Endothelial cell of umbilical vein (primary cell): ENCODE results near the gene CD80. TPM values are rescaled to one million over a fixed set of nuclear protein-coding genes. Genes with fewer than 3 reads are reported as not detected.

ENCODE experiments used
- BruUV-seq: library from RNA; stranded (reverse); fragments of 400-500 nt; replicated peaks from 2 replicates; lab custom pipeline; 2021; lab: Mats Ljungman, UMichigan
- CTCF ChIA-PET: fragments of 300-600, 350-600 bp; sonication (Branson Sonifier 250); formaldehyde crosslinking; loops from one replicate; lab custom pipeline; 2021; ENCODE audit warnings: antibody characterized with exemption, inconsistent platforms; lab: Charles Lee
- POLR2A ChIA-PET: fragments of 300-600, 350-600 bp; sonication (Branson Sonifier 250); formaldehyde crosslinking; loops from one replicate; lab custom pipeline; 2021; ENCODE audit warnings: antibody characterized with exemption, inconsistent platforms; lab: Charles Lee
- DNase-seq: peaks from one replicate; pipeline ENCODE4 v3.0.0-alpha.2; 2011; ENCODE audit warnings: low read depth, low spot score
- FAIRE-seq: peaks from 2 replicates; lab custom pipeline; 2011; peaks lifted over from hg19 to GRCh38; lab: Jason Lieb, UNC
- H2AFZ ChIP-seq: 2 replicates; pipeline ENCODE4 v1.6.0; 2012; ENCODE audit warnings: low read depth, low read length, control low read depth, inconsistent platforms
- H3K27ac ChIP-seq: 2 replicates; pipeline ENCODE4 v1.5.1; 2011; ENCODE audit warnings: low read depth, mild to moderate bottlenecking, control low read depth, low read length, moderate library complexity; ENCODE audit not compliant: insufficient read depth
- H3K27me3 ChIP-seq, 2 experiments: 2 replicates each; pipeline versions ENCODE4 v1.6.0 to v1.6.1; 2011; ENCODE audit warnings: low read length in 2 of 2, mixed read lengths in 1 of 2; ENCODE audit not compliant: control insufficient read depth in 2 of 2, insufficient read depth in 2 of 2
- H3K36me3 ChIP-seq, 2 experiments: 2 replicates in 1 of 2; 3 replicates in 1 of 2; pipeline ENCODE4 v1.5.1; 2011; ENCODE audit warnings: low read length in 2 of 2, mild to moderate bottlenecking in 1 of 2, moderate library complexity in 1 of 2; ENCODE audit not compliant: control insufficient read depth in 2 of 2, insufficient read depth in 2 of 2; ENCODE audit errors: extremely low read depth in 1 of 2
- H3K4me1 ChIP-seq: 3 replicates; pipeline ENCODE4 v1.5.1; 2011; ENCODE audit warnings: mild to moderate bottlenecking, low read length; ENCODE audit not compliant: control insufficient read depth, insufficient read depth; ENCODE audit errors: extremely low read depth
- H3K4me2 ChIP-seq: 2 replicates; pipeline ENCODE4 v1.6.1; 2011; ENCODE audit warnings: low read length, control low read depth, mixed read lengths; ENCODE audit not compliant: insufficient read depth
- H3K4me3 ChIP-seq, 3 experiments: fragments of 200-600 bp in 1 of 3; sonication (generic), shearing (Covaris generic) in 1 of 3; replicated peaks in 1 of 3; 2 replicates each; pipeline ENCODE4 v1.5.1; 2011 to 2016; ENCODE audit warnings: control low read depth in 3 of 3, low read length in 3 of 3, mild to moderate bottlenecking in 2 of 3, inconsistent platforms in 1 of 3, low read depth in 1 of 3, moderate library complexity in 1 of 3; ENCODE audit not compliant: insufficient read depth in 1 of 3
- H3K79me2 ChIP-seq: 2 replicates; pipeline ENCODE4 v1.6.0; 2012; ENCODE audit warnings: low read length, inconsistent platforms; ENCODE audit not compliant: control insufficient read depth, insufficient read depth
- H3K9ac ChIP-seq: replicated peaks from 2 replicates; pipeline ENCODE3; 2011; ENCODE audit warnings: low read length, control low read depth; ENCODE audit not compliant: insufficient read depth; ENCODE audit errors: extremely low read depth
- H3K9me1 ChIP-seq: replicated peaks from 3 replicates; pipeline ENCODE4 v1.6.0; 2011; ENCODE audit warnings: mild to moderate bottlenecking, low read length; ENCODE audit not compliant: control insufficient read depth, insufficient read depth; ENCODE audit errors: extremely low read depth
- H3K9me3 ChIP-seq: replicated peaks from 2 replicates; pipeline ENCODE4 v1.5.1; 2012; ENCODE audit warnings: low read length, inconsistent platforms; ENCODE audit not compliant: control insufficient read depth, insufficient read depth
- H4K20me1 ChIP-seq: replicated peaks from 2 replicates; pipeline ENCODE3; 2011; ENCODE audit warnings: mild to moderate bottlenecking, low read length; ENCODE audit not compliant: control insufficient read depth, insufficient read depth; ENCODE audit errors: extremely low read depth
- EZH2 ChIP-seq: IDR thresholded peaks from 2 replicates; pipeline ENCODE4 v1.6.1; 2012; ENCODE audit warnings: borderline replicate concordance, low read depth, mild to moderate bottlenecking, moderate library complexity, low read length, inconsistent platforms; ENCODE audit not compliant: severe bottlenecking
- FOS ChIP-seq: IDR thresholded peaks from 2 replicates; pipeline ENCODE4 v1.6.1; 2011; ENCODE audit warnings: mild to moderate bottlenecking, low read length, moderate library complexity, borderline replicate concordance; ENCODE audit not compliant: insufficient read depth
- GATA2 ChIP-seq: IDR thresholded peaks from 2 replicates; pipeline ENCODE4 v1.7.0; 2011; ENCODE audit warnings: low read depth, mild to moderate bottlenecking, moderate library complexity, mixed read lengths, low read length; ENCODE audit not compliant: insufficient read length, insufficient read depth
- JUN ChIP-seq: IDR thresholded peaks from 2 replicates; pipeline ENCODE4 v1.6.1; 2011; ENCODE audit warnings: borderline replicate concordance, low read depth; ENCODE audit not compliant: insufficient read length, insufficient read depth
- MAX ChIP-seq: IDR thresholded peaks from 2 replicates; pipeline ENCODE4 v1.6.1; 2011; ENCODE audit not compliant: insufficient read depth, insufficient read length
- MYC ChIP-seq: IDR thresholded peaks from one replicate; pipeline ENCODE4 v1.6.1; 2011; ENCODE audit warnings: mild to moderate bottlenecking, low read depth, low read length
- POLR2A ChIP-seq: IDR thresholded peaks from 2 replicates; pipeline ENCODE4 v1.6.1; 2012; ENCODE audit warnings: low read depth, mild to moderate bottlenecking, control low read depth, low read length
- POLR2AphosphoS5 ChIP-seq: IDR thresholded peaks from 2 replicates; pipeline ENCODE4 v1.6.1; 2012; ENCODE audit warnings: low read depth, mild to moderate bottlenecking, control low read depth, low read length, moderate library complexity; ENCODE audit not compliant: insufficient read depth
- dilution Hi-C: fragments of 300-500 bp; cut with MboI; formaldehyde crosslinking; loops from one replicate; pipeline ENCODE4 v1.15.0; 2019; ENCODE audit warnings: low sequenced_read_pairs; ENCODE audit not compliant: extremely low pct_ligation_motif_present
- intact Hi-C: fragments of 100-400 bp; cut with micrococcal nuclease; formaldehyde crosslinking; loops from one replicate; pipeline ENCODE4 v1.10.0; 2022
- polyA plus RNA-seq, 4 experiments: library from polyadenylated mRNA; depleted of rRNA in 3 of 4; stranded (reverse) in 3 of 4; unstranded in 1 of 4; fragments of >200 nt; gene quantifications; 2 replicates each; pipeline versions ENCODE4 v1.2.1 to v1.2.3, GENCODE V29; 2011 to 2012; ENCODE audit warnings: missing spikeins in 1 of 4
- total RNA-seq: library from RNA; stranded (reverse); gene quantifications from 2 replicates; pipeline ENCODE4 v1.2.3, GENCODE V29; 2021
- TF ChIP-seq, protein P1 (sequence below), 2 donors: IDR thresholded peaks; 1 replicate in 1 of 2; 2 replicates in 1 of 2; pipeline ENCODE4 v1.5.1; 2011; ENCODE audit warnings: low read length in 2 of 2, mild to moderate bottlenecking in 2 of 2, moderate library complexity in 2 of 2, control low read depth in 1 of 2, inconsistent platforms in 1 of 2, low read depth in 1 of 2; ENCODE audit not compliant: insufficient read depth in 1 of 2; ENCODE audit errors: extremely low read depth in 1 of 2

Gene CD80
- total and polyA plus RNA-seq, 2 donors (not counting 3 experiments of a cell fraction or from before 2014, with no cell fraction given): not detected

DNA sequence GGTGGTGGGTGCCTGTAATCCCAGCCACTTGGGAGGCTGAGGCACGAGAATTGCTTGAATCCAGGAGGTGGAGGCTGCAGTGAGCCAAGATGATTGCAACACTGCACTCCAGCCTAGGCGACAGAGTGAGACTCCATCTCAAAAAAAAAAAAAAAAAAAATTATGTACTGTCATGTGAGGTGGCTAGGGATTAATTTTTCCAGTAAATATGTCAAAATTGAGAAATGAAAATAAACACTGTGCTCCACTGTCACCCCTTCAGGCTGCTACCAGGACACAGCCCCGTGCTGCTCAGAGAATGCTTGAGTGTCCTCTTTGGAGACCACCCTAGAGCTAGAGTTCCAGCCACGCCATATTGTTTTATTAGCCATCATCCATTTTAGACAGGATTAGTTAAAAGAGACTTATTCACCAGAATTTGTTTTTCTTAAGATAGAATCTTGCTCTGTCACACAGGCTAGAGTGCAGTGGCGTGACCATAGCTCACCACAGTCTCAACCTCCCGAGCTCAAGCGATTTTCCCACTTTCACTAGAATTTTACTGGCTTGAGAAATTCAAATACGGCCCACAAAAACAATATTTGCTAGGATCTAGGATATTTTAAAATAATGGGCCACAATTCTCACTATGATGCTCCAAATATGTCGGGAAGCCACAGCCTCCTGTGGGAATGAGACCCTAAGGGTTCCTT, 642 bp downstream of the CD80 start:
- H3K27me3 ChIP-seq: peaks cover 0 to 13% of the 10 kb centered on the region in 2 experiments
- POLR2A ChIA-PET: no interaction called here
- H3K36me3 ChIP-seq: no peaks in the 10 kb centered on the region
- no peak for DNase-seq
- BruUV-seq: no TSS peak
- H2AFZ ChIP-seq: no peak overlapping the region
- intact Hi-C loops: loop anchor here (10.0 kb wide), 1 partner anchor 284 kb away; no protein-coding TSS in a partner anchor
- no peak overlapping the region for H3K4me3 ChIP-seq
- no peak overlapping the region for H3K27ac ChIP-seq
- CTCF ChIA-PET: interaction anchor here (1.0 to 1.5 kb wide), 2 partner anchors 58 to 122 kb away, joined by 3 read pairs; no protein-coding TSS in a partner anchor
- no peak for FAIRE-seq
- no peaks in the 10 kb centered on the region for H3K9me3 ChIP-seq
- no peaks in the 10 kb centered on the region for H4K20me1 ChIP-seq
- no peaks in the 10 kb centered on the region for H3K79me2 ChIP-seq
- no peaks in the 10 kb centered on the region for H3K9me1 ChIP-seq
- no peak overlapping the region for H3K9ac ChIP-seq
- TF ChIP-seq POLR2A: no peak
- no peak for TF ChIP-seq MAX
- TF ChIP-seq MYC: no peak
- TF ChIP-seq EZH2: no peak
- no peak for TF ChIP-seq POLR2AphosphoS5
- TF ChIP-seq GATA2: no peak
- TF ChIP-seq JUN: no peak
- no peak for TF ChIP-seq FOS
- TF ChIP-seq, protein P1, sequence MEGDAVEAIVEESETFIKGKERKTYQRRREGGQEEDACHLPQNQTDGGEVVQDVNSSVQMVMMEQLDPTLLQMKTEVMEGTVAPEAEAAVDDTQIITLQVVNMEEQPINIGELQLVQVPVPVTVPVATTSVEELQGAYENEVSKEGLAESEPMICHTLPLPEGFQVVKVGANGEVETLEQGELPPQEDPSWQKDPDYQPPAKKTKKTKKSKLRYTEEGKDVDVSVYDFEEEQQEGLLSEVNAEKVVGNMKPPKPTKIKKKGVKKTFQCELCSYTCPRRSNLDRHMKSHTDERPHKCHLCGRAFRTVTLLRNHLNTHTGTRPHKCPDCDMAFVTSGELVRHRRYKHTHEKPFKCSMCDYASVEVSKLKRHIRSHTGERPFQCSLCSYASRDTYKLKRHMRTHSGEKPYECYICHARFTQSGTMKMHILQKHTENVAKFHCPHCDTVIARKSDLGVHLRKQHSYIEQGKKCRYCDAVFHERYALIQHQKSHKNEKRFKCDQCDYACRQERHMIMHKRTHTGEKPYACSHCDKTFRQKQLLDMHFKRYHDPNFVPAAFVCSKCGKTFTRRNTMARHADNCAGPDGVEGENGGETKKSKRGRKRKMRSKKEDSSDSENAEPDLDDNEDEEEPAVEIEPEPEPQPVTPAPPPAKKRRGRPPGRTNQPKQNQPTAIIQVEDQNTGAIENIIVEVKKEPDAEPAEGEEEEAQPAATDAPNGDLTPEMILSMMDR (IDR thresholded peaks at IDR 0.05; ENCODE audit: extremely low read depth in 1 of 2, insufficient read depth in 1 of 2, low read depth in 1 of 2, low read length in 2 of 2): no peak
- H3K4me2 ChIP-seq: no peak overlapping the region
- dilution Hi-C loops: no loop called here
- no peaks in the 10 kb centered on the region for H3K4me1 ChIP-seq
